Nephron progenitor cell (in vitro differentiated cells): Measurements from ENCODE around the gene C4orf54.

Source experiments
- DNase-seq: peaks from one replicate; pipeline ENCODE4 v3.0.0; 2021
- H3K27ac Mint-ChIP-seq: 2 replicates; pipeline ENCODE4 v1.8.0; 2021; ENCODE audit warnings: mild to moderate bottlenecking, moderate library complexity, mixed read lengths
- H3K27me3 Mint-ChIP-seq: 2 replicates; pipeline ENCODE4 v1.8.0; 2021; ENCODE audit warnings: mild to moderate bottlenecking, low read depth, mixed read lengths; ENCODE audit not compliant: poor library complexity
- H3K36me3 Mint-ChIP-seq: 2 replicates; pipeline ENCODE4 v1.8.0; 2021; ENCODE audit warnings: low read depth, mixed read lengths
- H3K4me1 Mint-ChIP-seq: 2 replicates; pipeline ENCODE4 v1.8.0; 2021; ENCODE audit warnings: mixed read lengths
- H3K4me3 Mint-ChIP-seq: 2 replicates; pipeline ENCODE4 v1.8.0; 2021; ENCODE audit warnings: mild to moderate bottlenecking, moderate library complexity, mixed read lengths
- H3K9me3 Mint-ChIP-seq: 2 replicates; pipeline ENCODE4 v1.8.0; 2021; ENCODE audit warnings: mild to moderate bottlenecking, moderate library complexity, mixed read lengths
- CTCF ChIP-seq: fragments of 200-600 bp; sonication (generic); IDR thresholded peaks from 2 replicates; pipeline ENCODE4 v1.5.0; 2021; ENCODE audit warnings: antibody characterized with exemption

The C4orf54 gene

GRCh38 chr4:99617374-99617773 lies 40.3 kb downstream of the C4orf54 start:
- no peak for TF ChIP-seq CTCF
- H3K27ac Mint-ChIP-seq = no peak overlapping the region
- no peaks in the 10 kb centered on the region for H3K36me3 Mint-ChIP-seq
- H3K9me3 Mint-ChIP-seq = no peaks in the 10 kb centered on the region
- no peak for DNase-seq
- peaks cover 4% of the 10 kb centered on the region for H3K4me1 Mint-ChIP-seq
- no peaks in the 10 kb centered on the region for H3K27me3 Mint-ChIP-seq
- H3K4me3 Mint-ChIP-seq = no peak overlapping the region

GRCh38 chr4:99615170-99615820 lies 42.3 kb downstream of the C4orf54 start:
- Mint-ChIP-seq H3K27ac (no peak overlapping the region), H3K27me3 (no peaks in the 10 kb centered on the region), H3K9me3 (no peaks in the 10 kb centered on the region), H3K4me1 (no peaks in the 10 kb centered on the region), H3K36me3 (no peaks in the 10 kb centered on the region), H3K4me3 (no peak overlapping the region)
- DNase-seq = no peak
- no peak for TF ChIP-seq CTCF

GRCh38 chr4:99614491-99614890 lies 43.1 kb downstream of the C4orf54 start:
- Mint-ChIP-seq H3K4me1 (no peaks in the 10 kb centered on the region), H3K36me3 (no peaks in the 10 kb centered on the region), H3K27ac (no peak overlapping the region), H3K9me3 (no peaks in the 10 kb centered on the region), H3K4me3 (no peak overlapping the region), H3K27me3 (no peaks in the 10 kb centered on the region)
- no peak for DNase-seq
- TF ChIP-seq CTCF = no peak

GRCh38 chr4:99612704-99613103 lies 44.9 kb downstream of the C4orf54 start:
- no peaks in the 10 kb centered on the region for H3K4me1 Mint-ChIP-seq
- no peaks in the 10 kb centered on the region for H3K9me3 Mint-ChIP-seq
- no peaks in the 10 kb centered on the region for H3K27me3 Mint-ChIP-seq
- no peak for DNase-seq
- no peak overlapping the region for H3K27ac Mint-ChIP-seq
- H3K36me3 Mint-ChIP-seq = no peaks in the 10 kb centered on the region
- no peak for TF ChIP-seq CTCF
- H3K4me3 Mint-ChIP-seq = no peak overlapping the region

GRCh38 chr4:99612281-99612680 lies 45.3 kb downstream of the C4orf54 start:
- Mint-ChIP-seq H3K27ac (no peak overlapping the region), H3K27me3 (no peaks in the 10 kb centered on the region), H3K9me3 (no peaks in the 10 kb centered on the region), H3K4me1 (peaks cover 4% of the 10 kb centered on the region), H3K4me3 (no peak overlapping the region), H3K36me3 (no peaks in the 10 kb centered on the region)
- no peak for TF ChIP-seq CTCF
- DNase-seq = no peak

- H3K4me1 Mint-ChIP-seq = peaks cover 6% of the 10 kb centered on the region
- TF ChIP-seq CTCF = no peak
- H3K27me3 Mint-ChIP-seq = no peaks in the 10 kb centered on the region
- no peak overlapping the region for H3K4me3 Mint-ChIP-seq
- no peaks in the 10 kb centered on the region for H3K36me3 Mint-ChIP-seq
- no peak overlapping the region for H3K27ac Mint-ChIP-seq
- no peak for DNase-seq
- no peaks in the 10 kb centered on the region for H3K9me3 Mint-ChIP-seq
Measured at GRCh38 chr4:99610605-99611175, 46.9 kb downstream of the C4orf54 start.
